NT2/D1 (cell line): ENCODE data around the gene KANK2.

ENCODE experiments used
- YY1 ChIP-seq: IDR thresholded peaks from 2 replicates; pipeline ENCODE4 v1.6.1; 2011; ENCODE audit not compliant: insufficient read length, insufficient read depth
- ZNF274 ChIP-seq: IDR thresholded peaks from 2 replicates; pipeline ENCODE4 v1.6.1; 2011; ENCODE audit warnings: mild to moderate bottlenecking, low read depth, low read length

DNA sequence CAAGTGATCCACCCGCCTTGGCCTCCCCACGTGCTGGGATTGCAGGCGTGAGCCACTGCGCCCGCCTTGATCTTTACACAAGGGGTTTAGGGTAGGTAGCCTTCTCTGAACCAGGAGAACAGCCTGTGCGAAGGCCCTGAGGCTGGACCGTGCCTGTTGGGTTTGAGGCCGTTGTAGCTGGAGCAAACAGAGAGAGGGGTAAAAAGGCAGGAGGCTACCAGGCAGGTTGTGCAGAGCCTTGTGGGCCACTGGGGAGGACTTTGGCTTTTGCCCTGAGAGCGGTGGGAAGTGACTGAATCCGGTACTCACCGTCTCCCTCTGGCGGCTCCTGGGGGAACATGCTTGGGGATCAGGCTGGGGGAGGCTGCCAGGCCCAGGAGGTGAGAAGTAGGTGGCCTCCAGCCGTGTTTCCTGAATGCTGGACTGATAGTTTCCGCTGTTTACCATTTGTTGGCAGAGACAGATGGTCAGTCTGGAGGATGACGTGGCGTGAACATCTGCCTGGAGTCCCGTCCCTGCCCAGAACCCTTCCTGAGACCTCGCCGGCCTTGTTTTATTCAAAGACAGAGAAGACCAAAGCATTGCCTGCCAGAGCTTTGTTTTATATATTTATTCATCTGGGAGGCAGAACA, 66.4 kb downstream of the KANK2 start:
- no peak for TF ChIP-seq ZNF274
- TF ChIP-seq YY1, result no peak
